ENCODE results near the gene LSM8. TPM values are rescaled to one million over a fixed set of nuclear protein-coding genes. Genes with fewer than 3 reads are reported as not detected.

Gene LSM8
- total and polyA plus RNA-seq, 2 donors (not counting 3 experiments of a cell fraction or from before 2014, with no cell fraction given): 26.8 to 34.1 TPM

DNA sequence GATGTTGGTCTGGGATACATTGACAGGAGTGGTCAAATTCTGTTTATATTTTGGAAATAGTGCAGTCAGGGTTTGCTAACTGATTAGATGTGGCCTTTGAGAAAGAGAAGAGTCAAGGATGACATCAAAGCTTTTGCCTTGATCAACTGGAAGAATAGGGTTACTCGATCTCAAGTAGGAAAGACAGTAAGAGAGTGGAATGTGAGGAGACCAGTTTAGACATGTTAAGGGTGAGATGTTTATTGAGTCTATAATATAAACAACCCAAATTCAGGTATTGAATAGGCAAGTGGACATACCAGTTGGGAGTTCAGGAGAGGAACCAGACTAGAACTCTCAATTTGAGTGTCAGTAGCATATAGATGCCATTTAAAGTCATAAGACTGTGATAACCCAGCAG, 38.6 kb downstream of the LSM8 start:
- no peaks in the 10 kb centered on the region for H3K27me3 ChIP-seq (ENCODE audit: control insufficient read depth in 2 of 2, insufficient read depth in 2 of 2, low read length in 2 of 2)

DNA sequence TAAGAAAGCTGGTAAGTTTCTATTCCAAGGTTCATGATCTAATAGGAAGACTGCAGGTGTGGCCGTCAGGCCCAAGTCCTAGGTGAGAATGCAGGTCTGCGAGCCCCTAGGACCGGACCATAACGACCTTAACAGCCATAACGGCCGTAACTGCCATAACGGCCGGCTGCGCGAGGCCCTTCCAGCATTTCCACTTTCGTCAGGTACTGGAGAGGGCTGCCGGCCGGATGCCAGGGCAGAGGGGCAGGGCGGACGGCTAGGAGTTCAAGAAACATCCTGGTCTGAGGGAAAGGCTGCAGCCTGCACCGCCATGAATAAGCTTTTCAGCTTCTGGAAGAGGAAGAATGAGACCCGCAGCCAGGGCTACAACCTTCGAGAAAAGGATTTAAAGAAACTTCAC, 40.6 kb downstream of the LSM8 start, which contains the start of gene ANKRD7:
Gene ANKRD7, plus strand, starts transcription at position 184 of the 400 bp plus-strand sequence. Its CDS starts 127 bp downstream, at position 311.
- Histone ChIP-seq H3K9me1 (replicated peaks; ENCODE audit: control insufficient read depth, extremely low read depth, insufficient read depth, low read length) (no peaks in the 10 kb centered on the region), H3K4me1 (ENCODE audit: control insufficient read depth, extremely low read depth, insufficient read depth, low read length) (no peaks in the 10 kb centered on the region), H3K79me2 (ENCODE audit: control insufficient read depth, insufficient read depth, low read length) (no peaks in the 10 kb centered on the region), H3K4me2 (ENCODE audit: insufficient read depth, low read length) (no peak within 1 kb of the TSS), H2AFZ (ENCODE audit: low read depth, low read length) (no peak within 1 kb of the TSS), H3K9ac (replicated peaks; ENCODE audit: extremely low read depth, insufficient read depth, low read length) (no peak within 1 kb of the TSS), H3K4me3 (replicated peaks in 1 of 3; ENCODE audit: insufficient read depth in 1 of 3, low read depth in 1 of 3, low read length in 3 of 3) (no peak within 1 kb of the TSS), H3K27ac (ENCODE audit: insufficient read depth, low read depth, low read length) (no peak within 1 kb of the TSS), H3K36me3 (ENCODE audit: control insufficient read depth in 2 of 2, extremely low read depth in 1 of 2, insufficient read depth in 2 of 2, low read length in 2 of 2) (no peaks in the 10 kb centered on the region), H3K9me3 (replicated peaks; ENCODE audit: control insufficient read depth, insufficient read depth, low read length) (no peaks in the 10 kb centered on the region), H4K20me1 (replicated peaks; ENCODE audit: control insufficient read depth, extremely low read depth, insufficient read depth, low read length) (no peaks in the 10 kb centered on the region), H3K27me3 (ENCODE audit: control insufficient read depth in 2 of 2, insufficient read depth in 2 of 2, low read length in 2 of 2) (no peaks in the 10 kb centered on the region)
- no TSS peak for BruUV-seq (replicated peaks)
- intact Hi-C loops (cut with micrococcal nuclease): no loop called here
- TF ChIP-seq GATA2 (IDR thresholded peaks at IDR 0.05; ENCODE audit: insufficient read depth, insufficient read length, low read depth, low read length) (no peak), FOS (IDR thresholded peaks at IDR 0.05; ENCODE audit: borderline replicate concordance, insufficient read depth, low read length) (no peak), JUN (IDR thresholded peaks at IDR 0.05; ENCODE audit: borderline replicate concordance, insufficient read depth, insufficient read length, low read depth) (no peak), POLR2AphosphoS5 (IDR thresholded peaks at IDR 0.05; ENCODE audit: insufficient read depth, low read depth, low read length) (no peak), MYC (IDR thresholded peaks at IDR 0.05; ENCODE audit: low read depth, low read length) (no peak), MAX (IDR thresholded peaks at IDR 0.05; ENCODE audit: insufficient read depth, insufficient read length) (no peak), POLR2A (IDR thresholded peaks at IDR 0.05; ENCODE audit: low read depth, low read length) (no peak), EZH2 (IDR thresholded peaks at IDR 0.05; ENCODE audit: borderline replicate concordance, low read depth, low read length, severe bottlenecking) (no peak)
- TF ChIP-seq, protein P1, sequence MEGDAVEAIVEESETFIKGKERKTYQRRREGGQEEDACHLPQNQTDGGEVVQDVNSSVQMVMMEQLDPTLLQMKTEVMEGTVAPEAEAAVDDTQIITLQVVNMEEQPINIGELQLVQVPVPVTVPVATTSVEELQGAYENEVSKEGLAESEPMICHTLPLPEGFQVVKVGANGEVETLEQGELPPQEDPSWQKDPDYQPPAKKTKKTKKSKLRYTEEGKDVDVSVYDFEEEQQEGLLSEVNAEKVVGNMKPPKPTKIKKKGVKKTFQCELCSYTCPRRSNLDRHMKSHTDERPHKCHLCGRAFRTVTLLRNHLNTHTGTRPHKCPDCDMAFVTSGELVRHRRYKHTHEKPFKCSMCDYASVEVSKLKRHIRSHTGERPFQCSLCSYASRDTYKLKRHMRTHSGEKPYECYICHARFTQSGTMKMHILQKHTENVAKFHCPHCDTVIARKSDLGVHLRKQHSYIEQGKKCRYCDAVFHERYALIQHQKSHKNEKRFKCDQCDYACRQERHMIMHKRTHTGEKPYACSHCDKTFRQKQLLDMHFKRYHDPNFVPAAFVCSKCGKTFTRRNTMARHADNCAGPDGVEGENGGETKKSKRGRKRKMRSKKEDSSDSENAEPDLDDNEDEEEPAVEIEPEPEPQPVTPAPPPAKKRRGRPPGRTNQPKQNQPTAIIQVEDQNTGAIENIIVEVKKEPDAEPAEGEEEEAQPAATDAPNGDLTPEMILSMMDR (IDR thresholded peaks at IDR 0.05; ENCODE audit: extremely low read depth in 1 of 2, insufficient read depth in 1 of 2, low read depth in 1 of 2, low read length in 2 of 2): no peak
- CTCF ChIA-PET: no interaction called here
- DNase-seq (ENCODE audit: low read depth, low spot score) (no peak), FAIRE-seq (no peak)
- dilution Hi-C loops (cut with MboI; ENCODE audit: extremely low pct_ligation_motif_present, low sequenced_read_pairs): no loop called here
- POLR2A ChIA-PET: no interaction called here

More for the DNA sequence above, 38.6 kb downstream of the LSM8 start:
- ChIA-PET POLR2A (no interaction called here), CTCF (no interaction called here)
- Histone ChIP-seq H3K9ac (replicated peaks; ENCODE audit: extremely low read depth, insufficient read depth, low read length) (no peak overlapping the region), H2AFZ (ENCODE audit: low read depth, low read length) (no peak overlapping the region), H3K9me1 (replicated peaks; ENCODE audit: control insufficient read depth, extremely low read depth, insufficient read depth, low read length) (no peaks in the 10 kb centered on the region), H3K9me3 (replicated peaks; ENCODE audit: control insufficient read depth, insufficient read depth, low read length) (no peaks in the 10 kb centered on the region), H4K20me1 (replicated peaks; ENCODE audit: control insufficient read depth, extremely low read depth, insufficient read depth, low read length) (no peaks in the 10 kb centered on the region), H3K27ac (ENCODE audit: insufficient read depth, low read depth, low read length) (no peak overlapping the region), H3K4me2 (ENCODE audit: insufficient read depth, low read length) (no peak overlapping the region), H3K36me3 (ENCODE audit: control insufficient read depth in 2 of 2, extremely low read depth in 1 of 2, insufficient read depth in 2 of 2, low read length in 2 of 2) (no peaks in the 10 kb centered on the region), H3K4me3 (replicated peaks in 1 of 3; ENCODE audit: insufficient read depth in 1 of 3, low read depth in 1 of 3, low read length in 3 of 3) (no peak overlapping the region), H3K4me1 (ENCODE audit: control insufficient read depth, extremely low read depth, insufficient read depth, low read length) (no peaks in the 10 kb centered on the region), H3K79me2 (ENCODE audit: control insufficient read depth, insufficient read depth, low read length) (no peaks in the 10 kb centered on the region)
- FAIRE-seq: no peak
- dilution Hi-C loops (cut with MboI; ENCODE audit: extremely low pct_ligation_motif_present, low sequenced_read_pairs): no loop called here
- no peak for DNase-seq (ENCODE audit: low read depth, low spot score)
- intact Hi-C loops (cut with micrococcal nuclease): no loop called here
- TF ChIP-seq POLR2AphosphoS5 (IDR thresholded peaks at IDR 0.05; ENCODE audit: insufficient read depth, low read depth, low read length) (no peak), MAX (IDR thresholded peaks at IDR 0.05; ENCODE audit: insufficient read depth, insufficient read length) (no peak)
- BruUV-seq (replicated peaks): no TSS peak
